ENCODE results near the gene SPINK14. TPM values are rescaled to one million over a fixed set of nuclear protein-coding genes. Genes with fewer than 3 reads are reported as not detected.

The SPINK14 gene
- total and polyA plus RNA-seq, 2 donors from 2014 or later: not detected

DNA sequence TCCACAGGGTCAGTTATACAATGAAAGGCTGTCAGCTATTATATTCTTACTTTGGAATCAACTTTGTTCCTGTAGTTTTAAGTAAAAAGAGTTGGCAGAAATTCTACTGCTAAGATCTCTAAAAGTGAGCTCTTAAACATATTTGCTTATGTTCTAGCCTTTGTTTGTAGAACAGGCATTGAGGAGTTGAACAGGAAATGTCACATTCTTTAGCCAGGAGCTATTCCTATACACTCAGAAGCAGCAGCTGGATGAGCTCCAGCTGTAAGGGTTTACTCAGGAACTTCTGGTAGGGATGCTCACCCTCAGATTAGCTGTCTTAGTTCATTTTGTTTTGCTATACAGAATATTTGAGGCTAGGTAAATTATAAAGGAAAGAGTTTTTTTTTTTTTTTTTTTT is 22.4 kb upstream of the SPINK14 start:
- DNase-seq (peak in 3 of 5 donors; percentile 27 to 66 (median 53)), FAIRE-seq (no peak)
- TF ChIP-seq, protein P1, sequence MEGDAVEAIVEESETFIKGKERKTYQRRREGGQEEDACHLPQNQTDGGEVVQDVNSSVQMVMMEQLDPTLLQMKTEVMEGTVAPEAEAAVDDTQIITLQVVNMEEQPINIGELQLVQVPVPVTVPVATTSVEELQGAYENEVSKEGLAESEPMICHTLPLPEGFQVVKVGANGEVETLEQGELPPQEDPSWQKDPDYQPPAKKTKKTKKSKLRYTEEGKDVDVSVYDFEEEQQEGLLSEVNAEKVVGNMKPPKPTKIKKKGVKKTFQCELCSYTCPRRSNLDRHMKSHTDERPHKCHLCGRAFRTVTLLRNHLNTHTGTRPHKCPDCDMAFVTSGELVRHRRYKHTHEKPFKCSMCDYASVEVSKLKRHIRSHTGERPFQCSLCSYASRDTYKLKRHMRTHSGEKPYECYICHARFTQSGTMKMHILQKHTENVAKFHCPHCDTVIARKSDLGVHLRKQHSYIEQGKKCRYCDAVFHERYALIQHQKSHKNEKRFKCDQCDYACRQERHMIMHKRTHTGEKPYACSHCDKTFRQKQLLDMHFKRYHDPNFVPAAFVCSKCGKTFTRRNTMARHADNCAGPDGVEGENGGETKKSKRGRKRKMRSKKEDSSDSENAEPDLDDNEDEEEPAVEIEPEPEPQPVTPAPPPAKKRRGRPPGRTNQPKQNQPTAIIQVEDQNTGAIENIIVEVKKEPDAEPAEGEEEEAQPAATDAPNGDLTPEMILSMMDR (IDR thresholded peaks at IDR 0.05; ENCODE audit: borderline replicate concordance, extremely low read depth, insufficient read depth): no peak
- intact Hi-C loops (cut with DNase I): no loop called here
- Histone ChIP-seq H3K27ac (ENCODE audit: low read depth in 2 of 2, low read length in 2 of 2) (no peak overlapping the region), H3K27me3 (ENCODE audit: control insufficient read depth, insufficient read depth, low read length) (no peaks in the 10 kb centered on the region), H3K9ac (ENCODE audit: low read length in 3 of 3) (no peak overlapping the region), H3K36me3 (ENCODE audit: control insufficient read depth in 2 of 3, insufficient read depth in 3 of 3, low read length in 3 of 3) (no peaks in the 10 kb centered on the region), H3K9me3 (ENCODE audit: control insufficient read depth in 2 of 3, insufficient read depth in 1 of 3, low read length in 3 of 3) (no peaks in the 10 kb centered on the region), H3K4me1 (ENCODE audit: control insufficient read depth in 2 of 3, insufficient read depth in 2 of 3, low read depth in 1 of 3, low read length in 3 of 3) (no peaks in the 10 kb centered on the region), H3K4me3 (ENCODE audit: low read length in 3 of 3) (no peak overlapping the region)

DNA sequence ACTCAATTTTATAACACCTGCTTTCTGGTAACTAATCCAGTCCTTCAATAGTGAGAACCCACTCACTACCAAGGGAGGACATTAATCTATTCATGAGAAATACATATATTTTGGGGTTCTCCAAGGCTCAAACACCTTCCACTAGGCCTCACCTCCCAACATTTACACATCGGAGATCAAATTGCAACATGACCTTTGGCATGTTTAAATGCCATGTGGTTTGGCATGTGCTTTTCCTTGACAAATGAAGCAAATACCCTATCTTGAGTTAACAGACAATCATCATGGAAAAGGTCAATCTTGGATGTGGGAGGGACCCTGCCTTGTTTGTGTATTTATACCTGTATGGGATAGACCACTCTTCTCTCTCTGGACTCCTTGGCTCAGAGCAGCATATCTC is 21.9 kb upstream of the SPINK14 start:
- no peak overlapping the region for H3K27ac ChIP-seq (ENCODE audit: low read depth in 2 of 2, low read length in 2 of 2)
- intact Hi-C loops (cut with DNase I): no loop called here

DNA sequence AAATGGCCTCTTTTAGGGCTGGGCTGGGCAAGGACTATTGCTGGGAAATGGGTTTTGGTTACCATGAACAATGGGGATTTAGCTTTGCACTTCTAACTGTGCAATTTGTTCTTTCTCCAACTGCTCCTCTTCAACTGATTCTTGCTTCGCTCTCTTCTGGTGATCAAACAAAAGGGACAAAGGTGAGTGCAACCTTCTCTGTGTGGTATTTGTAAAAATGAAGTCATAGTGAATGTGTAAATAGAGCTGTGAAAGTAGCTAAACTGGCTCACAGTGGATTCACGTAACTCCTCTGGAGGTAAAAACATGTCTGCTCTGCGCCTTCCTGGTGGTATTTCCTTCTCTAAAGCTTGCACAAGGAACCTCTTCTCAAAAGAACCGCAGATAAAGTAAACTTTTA is 20.9 kb upstream of the SPINK14 start:
- TF ChIP-seq, protein P1 (IDR thresholded peaks at IDR 0.05; ENCODE audit: borderline replicate concordance, extremely low read depth, insufficient read depth): no peak
- Histone ChIP-seq H3K4me3 (ENCODE audit: low read length in 3 of 3) (no peak overlapping the region), H3K27me3 (ENCODE audit: control insufficient read depth, insufficient read depth, low read length) (no peaks in the 10 kb centered on the region), H3K36me3 (ENCODE audit: control insufficient read depth in 2 of 3, insufficient read depth in 3 of 3, low read length in 3 of 3) (no peaks in the 10 kb centered on the region), H3K27ac (ENCODE audit: low read depth in 2 of 2, low read length in 2 of 2) (no peak overlapping the region), H3K4me1 (ENCODE audit: control insufficient read depth in 2 of 3, insufficient read depth in 2 of 3, low read depth in 1 of 3, low read length in 3 of 3) (no peaks in the 10 kb centered on the region), H3K9ac (ENCODE audit: low read length in 3 of 3) (no peak overlapping the region), H3K9me3 (ENCODE audit: control insufficient read depth in 2 of 3, insufficient read depth in 1 of 3, low read length in 3 of 3) (no peaks in the 10 kb centered on the region)
- FAIRE-seq (no peak), DNase-seq (no peak)
- intact Hi-C loops (cut with DNase I): no loop called here

More for the DNA sequence above, 21.9 kb upstream of the SPINK14 start:
- DNase-seq (no peak), FAIRE-seq (no peak)
- Histone ChIP-seq H3K4me1 (ENCODE audit: control insufficient read depth in 2 of 3, insufficient read depth in 2 of 3, low read depth in 1 of 3, low read length in 3 of 3) (no peaks in the 10 kb centered on the region), H3K4me3 (ENCODE audit: low read length in 3 of 3) (no peak overlapping the region), H3K9ac (ENCODE audit: low read length in 3 of 3) (no peak overlapping the region), H3K27me3 (ENCODE audit: control insufficient read depth, insufficient read depth, low read length) (no peaks in the 10 kb centered on the region), H3K36me3 (ENCODE audit: control insufficient read depth in 2 of 3, insufficient read depth in 3 of 3, low read length in 3 of 3) (no peaks in the 10 kb centered on the region), H3K9me3 (ENCODE audit: control insufficient read depth in 2 of 3, insufficient read depth in 1 of 3, low read length in 3 of 3) (no peaks in the 10 kb centered on the region)
- TF ChIP-seq, protein P1 (IDR thresholded peaks at IDR 0.05; ENCODE audit: borderline replicate concordance, extremely low read depth, insufficient read depth): no peak

DNA sequence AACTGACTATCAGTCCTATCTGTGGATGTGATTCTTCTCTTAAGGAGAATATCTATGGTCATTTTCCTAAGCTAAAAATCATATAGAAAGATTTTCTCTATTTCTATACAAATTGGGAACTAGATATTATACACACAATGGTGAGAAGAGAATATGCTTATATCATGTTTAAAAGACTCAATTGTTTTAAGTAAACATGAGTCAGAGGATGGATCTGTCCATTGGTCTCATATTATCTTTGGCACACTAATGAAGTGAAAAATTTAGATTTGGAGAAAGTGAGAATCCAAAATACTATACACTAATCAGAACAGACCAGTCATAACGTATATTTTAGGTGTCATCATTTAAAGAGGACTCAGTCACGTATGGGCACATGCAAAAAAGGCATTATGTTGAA is 16.5 kb upstream of the SPINK14 start:
- no peak for DNase-seq
- no peak for FAIRE-seq
- Histone ChIP-seq H3K27me3 (ENCODE audit: control insufficient read depth, insufficient read depth, low read length) (no peaks in the 10 kb centered on the region), H3K27ac (ENCODE audit: low read depth in 2 of 2, low read length in 2 of 2) (no peak overlapping the region), H3K4me3 (ENCODE audit: low read length in 3 of 3) (no peak overlapping the region), H3K4me1 (ENCODE audit: control insufficient read depth in 2 of 3, insufficient read depth in 2 of 3, low read depth in 1 of 3, low read length in 3 of 3) (no peaks in the 10 kb centered on the region), H3K36me3 (ENCODE audit: control insufficient read depth in 2 of 3, insufficient read depth in 3 of 3, low read length in 3 of 3) (no peaks in the 10 kb centered on the region), H3K9ac (ENCODE audit: low read length in 3 of 3) (no peak overlapping the region), H3K9me3 (ENCODE audit: control insufficient read depth in 2 of 3, insufficient read depth in 1 of 3, low read length in 3 of 3) (no peaks in the 10 kb centered on the region)
- intact Hi-C loops (cut with DNase I): no loop called here
- TF ChIP-seq, protein P1 (IDR thresholded peaks at IDR 0.05; ENCODE audit: borderline replicate concordance, extremely low read depth, insufficient read depth): no peak

Data from kidney (tissue), 14 donors.